ENCODE measurements around the gene CCDC9.

The CCDC9 gene

GRCh38 chr19:47319923-47320871 is 63.9 kb downstream of the CCDC9 start:
- no peak overlapping the region for H3K4me2 ChIP-seq (ENCODE audit: insufficient read depth, low read length)
- ATAC-seq (ENCODE audit: insufficient read depth, low read depth) (no peak), DNase-seq (no peak)
- H4K20me1 ChIP-seq (ENCODE audit: insufficient read depth, low read length): no peaks in the 10 kb centered on the region; the same call in 1 of the 2 replicates
- no peak overlapping the region for H2AFZ ChIP-seq (ENCODE audit: low read depth, low read length)
- no peaks in the 10 kb centered on the region for H3K9me3 ChIP-seq (ENCODE audit: insufficient read depth, low read length, severe bottlenecking)
- no peak overlapping the region for H3K27ac ChIP-seq (ENCODE audit: low read length)
- no peaks in the 10 kb centered on the region for H3K36me3 ChIP-seq (ENCODE audit: insufficient read depth, low read length)
- TF ChIP-seq CTCF (IDR thresholded peaks at IDR 0.05; ENCODE audit: borderline replicate concordance, extremely low read depth, low read length, poor library complexity, severe bottlenecking) (no peak), EZH2 (IDR thresholded peaks at IDR 0.05; ENCODE audit: borderline replicate concordance, low read depth, low read length, severe bottlenecking) (no peak)
- H3K9ac ChIP-seq (ENCODE audit: low read depth, low read length): no peak overlapping the region
- H3K27me3 ChIP-seq (ENCODE audit: insufficient read depth, low read length, poor library complexity): no peaks in the 10 kb centered on the region
- H3K4me3 ChIP-seq (ENCODE audit: low read depth in 1 of 2, low read length in 2 of 2): no peak overlapping the region
- H3K4me1 ChIP-seq (ENCODE audit: insufficient read depth, low read length): no peaks in the 10 kb centered on the region
- H3K79me2 ChIP-seq (ENCODE audit: insufficient read depth, low read length): no peaks in the 10 kb centered on the region

Data from DND-41 (cell line).